ENCODE results near the gene FCRL1.

FCRL1 gene
- 0 to 0.49 (median 0.18) reads per million in 4 experiments for total RNA-seq

GRCh38 chr1:157819896-157820295 lies at the start of gene FCRL1:
TSS of gene FCRL1 (minus strand) at chr1:157820120. CDS start at chr1:157820037, 83 bp downstream.
- no peak for DNase-seq

- DNase-seq: no peak
These were observed 48.7 kb upstream of the FCRL1 start for GRCh38 chr1:157868654-157869053.

- no peak for DNase-seq
These were observed 42.5 kb upstream of the FCRL1 start for GRCh38 chr1:157862114-157863070.

GRCh38 chr1:157856538-157856937 lies 36.6 kb upstream of the FCRL1 start:
- DNase-seq: no peak

GRCh38 chr1:157852476-157852875 lies 32.6 kb upstream of the FCRL1 start:
- no peak for DNase-seq

- DNase-seq: no peak
These were observed 29.4 kb upstream of the FCRL1 start for GRCh38 chr1:157849229-157849875.

GRCh38 chr1:157844089-157844830 lies 24.3 kb upstream of the FCRL1 start:
- DNase-seq: no peak

- no peak for DNase-seq
These were observed 23.0 kb upstream of the FCRL1 start for GRCh38 chr1:157842939-157843338.

- no peak for DNase-seq
These were observed 21.8 kb upstream of the FCRL1 start, which contains the start of gene CD5L for GRCh38 chr1:157841708-157842107. TSS of gene CD5L (minus strand) at chr1:157841808. CDS start at chr1:157841701, 107 bp downstream.

- DNase-seq: no peak
These were observed 19.0 kb upstream of the FCRL1 start for GRCh38 chr1:157838966-157839365.

GRCh38 chr1:157834430-157834829 lies 14.5 kb upstream of the FCRL1 start:
- DNase-seq: no peak

- no peak for DNase-seq
These were observed 13.2 kb upstream of the FCRL1 start for GRCh38 chr1:157833145-157833544.

GRCh38 chr1:157831968-157832626 lies 12.2 kb upstream of the FCRL1 start:
- DNase-seq: no peak

GRCh38 chr1:157830887-157831286 lies 11.0 kb upstream of the FCRL1 start:
- no peak for DNase-seq

- no peak for DNase-seq
These were observed 9.8 kb upstream of the FCRL1 start for GRCh38 chr1:157829711-157830110.

GRCh38 chr1:157829210-157829609 lies 9.3 kb upstream of the FCRL1 start:
- no peak for DNase-seq

GRCh38 chr1:157820299-157820698 lies 379 bp upstream of the FCRL1 start:
- no peak for DNase-seq

- no peak for DNase-seq
These were observed 705 bp downstream of the FCRL1 start for GRCh38 chr1:157819215-157819614.

- no peak for DNase-seq
These were observed 6.7 kb downstream of the FCRL1 start for GRCh38 chr1:157813269-157813668.

GRCh38 chr1:157806431-157807149 lies 13.3 kb downstream of the FCRL1 start:
- DNase-seq: no peak

- DNase-seq: no peak
These were observed 16.1 kb downstream of the FCRL1 start for GRCh38 chr1:157803851-157804250.

- DNase-seq: no peak
These were observed 19.9 kb downstream of the FCRL1 start for GRCh38 chr1:157799996-157800395.

Measured in effector CD8-positive, alpha-beta T cell (primary cell).